GM21381 (cell line): ENCODE measurements around the gene SEC24B.
A peak's percentile ranks its signal among the peaks of the same experiment; 100 is the strongest.

ENCODE experiments used
- ATAC-seq: cut with Tn5 transposase; IDR thresholded peaks from one replicate; pipeline ENCODE4 v1.9.1; 2021; ENCODE audit warnings: mild to moderate bottlenecking, moderate library complexity; ENCODE audit not compliant: unreplicated experiment

The SEC24B gene

DNA sequence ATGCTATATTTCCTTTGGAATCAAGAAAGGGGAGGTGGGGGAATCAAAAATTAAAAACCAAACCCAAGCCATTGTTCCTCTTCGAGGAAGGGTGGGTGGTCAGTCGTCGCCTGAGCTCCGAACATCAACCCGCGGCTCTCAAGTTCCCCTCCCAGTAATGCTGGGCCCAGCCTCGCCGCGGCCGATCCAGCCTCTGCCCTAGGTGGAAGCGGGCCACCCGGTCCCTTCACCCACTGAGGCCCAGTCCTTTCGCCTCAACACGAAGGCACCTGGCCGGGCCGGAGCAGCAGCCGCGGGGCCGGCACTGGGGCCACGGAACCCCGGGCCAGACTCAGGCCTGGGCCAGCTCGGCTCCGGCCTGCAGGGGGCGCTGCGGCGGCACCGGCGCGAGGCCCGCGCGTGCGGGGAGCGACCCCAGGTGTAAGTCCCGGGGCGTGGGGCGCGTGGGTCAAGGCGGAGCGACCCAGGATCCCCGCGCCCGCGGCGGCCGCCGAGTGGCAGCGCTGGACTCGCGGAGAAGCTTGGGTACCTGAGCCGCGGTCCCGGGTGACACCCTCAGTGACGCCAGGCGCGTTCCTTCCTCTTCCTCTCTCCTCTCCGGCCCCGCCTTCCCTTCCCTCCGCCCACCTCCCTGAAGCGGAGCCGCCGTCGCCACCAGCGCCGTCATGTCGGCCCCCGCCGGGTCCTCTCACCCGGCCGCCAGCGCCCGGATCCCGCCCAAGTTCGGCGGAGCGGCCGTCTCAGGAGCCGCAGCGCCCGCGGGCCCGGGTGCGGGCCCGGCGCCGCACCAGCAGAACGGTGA, at the start of gene SEC24B:
SEC24B (plus strand) TSS at position 611 of the 802 bp plus-strand sequence; CDS start at position 666, 55 bp downstream.
- ATAC-seq: peak; percentile 88

DNA sequence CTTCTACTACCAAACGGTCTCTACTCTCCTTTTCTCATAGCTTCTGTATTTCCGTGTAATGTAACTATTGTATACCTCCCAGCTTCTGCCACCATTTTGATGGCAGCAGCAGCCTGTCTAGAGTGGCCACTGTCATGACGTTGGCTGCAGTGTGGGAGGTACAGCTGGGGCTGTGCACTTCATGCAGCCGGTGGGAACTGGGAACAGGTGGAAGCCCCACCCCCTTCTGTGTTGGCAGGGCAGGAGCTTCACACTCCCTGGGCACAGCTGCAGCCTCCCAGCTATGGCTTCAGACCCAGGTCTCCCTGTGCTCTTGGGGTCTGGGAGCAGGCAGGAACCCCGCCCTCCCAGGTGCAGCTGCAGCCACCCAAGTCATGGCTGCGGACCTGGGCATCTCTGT, 49.8 kb upstream of the SEC24B start:
- no peak for ATAC-seq

DNA sequence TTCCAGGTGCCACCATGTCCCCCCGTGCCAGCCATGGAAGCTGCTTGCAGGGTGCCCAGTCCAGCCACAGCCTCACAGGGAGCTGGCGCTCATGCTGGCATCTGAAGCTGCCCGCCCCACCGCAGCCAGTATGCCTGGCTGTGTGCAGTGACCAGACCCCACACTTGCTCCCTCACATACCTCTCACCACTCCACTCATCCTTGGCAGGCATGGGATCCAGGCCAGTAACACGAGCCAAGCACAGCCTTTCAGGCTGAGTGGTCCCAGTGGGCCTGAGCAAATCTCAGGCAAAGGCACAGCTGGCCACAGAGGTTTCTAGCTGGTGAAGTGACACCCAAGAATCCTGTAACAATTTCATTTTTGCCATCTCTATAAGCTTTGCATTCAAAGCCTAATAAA, 48.4 kb upstream of the SEC24B start:
- no peak for ATAC-seq

DNA sequence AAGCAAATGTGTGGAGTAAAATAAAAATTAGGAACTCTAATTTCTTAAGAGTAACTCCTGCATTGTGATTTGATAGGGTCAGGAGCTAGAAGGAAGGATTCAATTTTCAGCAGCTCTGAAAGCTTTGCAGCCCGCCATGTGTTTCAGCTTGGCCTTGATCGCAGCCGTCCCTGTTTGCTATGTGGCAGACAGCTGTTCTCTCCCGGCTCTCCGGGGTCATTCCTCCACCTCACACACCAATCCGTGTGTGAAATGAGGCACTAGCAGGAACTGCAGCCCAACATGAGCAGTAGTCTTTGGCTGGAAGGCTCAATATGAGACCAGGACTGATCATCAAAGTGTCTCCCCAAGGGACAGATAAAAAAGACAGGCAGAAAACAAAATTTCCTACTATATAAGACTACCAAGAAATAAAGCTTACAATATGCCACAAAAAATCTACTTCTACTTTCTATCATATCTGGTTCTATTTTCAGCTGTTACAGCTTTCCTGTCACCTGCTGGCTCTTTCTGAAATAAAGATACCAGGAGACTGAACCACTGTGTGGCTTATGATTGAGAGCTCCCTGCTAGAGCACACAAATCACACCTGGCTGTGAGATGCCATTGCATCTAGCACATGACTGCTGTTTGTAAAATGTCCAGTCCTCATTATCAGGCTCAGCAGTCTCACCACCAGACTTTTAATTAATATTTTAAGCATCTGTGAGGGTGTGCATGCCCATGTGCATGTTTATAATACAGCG, 44.1 kb upstream of the SEC24B start:
- ATAC-seq: peak; percentile 60

DNA sequence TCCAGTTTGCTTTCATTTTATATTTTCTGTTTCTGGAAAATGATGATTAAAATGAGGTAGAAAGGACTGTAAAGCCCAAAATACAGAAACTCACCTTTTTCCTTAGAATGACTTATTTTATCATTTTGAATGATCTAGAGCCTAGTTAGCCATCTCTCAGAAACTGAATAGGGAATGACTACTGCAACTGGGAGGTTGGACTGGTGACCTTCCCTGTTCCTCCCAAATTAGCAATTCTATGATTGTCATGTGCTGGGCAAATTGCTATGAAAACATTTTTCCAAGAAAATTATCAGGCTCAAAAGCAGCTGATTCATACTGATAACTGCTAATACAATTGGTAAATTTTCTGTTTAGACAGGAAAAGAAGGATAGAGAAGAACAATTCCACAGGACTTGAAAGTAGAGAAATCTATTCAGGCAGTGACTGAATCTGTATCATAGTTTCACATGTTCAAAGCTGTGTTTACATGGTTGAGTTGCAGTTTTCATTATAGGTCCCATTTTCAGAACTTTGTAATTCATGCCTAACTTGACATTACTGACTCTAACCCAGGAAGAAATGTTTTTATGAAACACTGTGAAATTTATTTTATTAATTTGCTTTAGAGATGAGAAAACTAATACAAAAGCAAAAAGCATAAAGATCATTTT, 43.4 kb upstream of the SEC24B start:
- ATAC-seq: peak; percentile 53

DNA sequence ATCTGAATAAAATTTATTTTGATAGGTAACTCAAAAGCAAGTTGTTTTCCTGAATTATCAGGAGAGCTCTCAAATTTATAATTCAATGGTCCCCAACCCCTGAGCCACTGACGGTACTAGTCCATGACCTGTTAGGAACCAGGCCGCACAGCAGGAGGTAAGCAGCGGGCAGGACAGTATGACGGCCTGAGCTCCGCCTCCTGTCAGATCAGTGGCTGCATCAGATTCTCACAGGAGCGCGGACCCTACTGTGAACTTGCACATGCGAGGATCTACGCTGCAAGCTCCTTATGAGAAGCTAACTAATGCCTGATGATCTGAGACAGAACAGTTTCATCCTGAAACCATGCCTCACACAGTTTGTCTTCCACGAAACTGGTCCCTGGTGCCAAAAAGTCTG, 37.9 kb upstream of the SEC24B start:
- ATAC-seq: no peak

DNA sequence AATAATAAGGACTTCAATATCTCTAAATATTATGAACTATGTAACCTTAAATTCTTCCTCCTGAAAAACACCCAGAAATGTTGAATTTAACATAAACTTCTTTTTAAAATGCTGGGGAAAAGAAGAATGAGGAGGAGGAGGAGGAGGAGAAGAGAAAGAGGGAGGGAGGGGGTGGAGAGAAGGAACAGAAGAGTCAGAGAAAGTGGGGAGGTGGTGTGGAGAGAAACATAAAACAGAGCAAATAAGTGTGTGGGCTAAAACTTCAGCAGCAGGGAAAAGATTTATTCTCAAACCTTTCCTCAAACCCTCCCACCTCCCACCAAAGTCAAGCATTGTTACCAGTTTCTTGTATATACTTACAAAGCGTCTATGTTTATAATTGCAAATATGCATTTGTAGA, 34.7 kb upstream of the SEC24B start:
- ATAC-seq: no peak

DNA sequence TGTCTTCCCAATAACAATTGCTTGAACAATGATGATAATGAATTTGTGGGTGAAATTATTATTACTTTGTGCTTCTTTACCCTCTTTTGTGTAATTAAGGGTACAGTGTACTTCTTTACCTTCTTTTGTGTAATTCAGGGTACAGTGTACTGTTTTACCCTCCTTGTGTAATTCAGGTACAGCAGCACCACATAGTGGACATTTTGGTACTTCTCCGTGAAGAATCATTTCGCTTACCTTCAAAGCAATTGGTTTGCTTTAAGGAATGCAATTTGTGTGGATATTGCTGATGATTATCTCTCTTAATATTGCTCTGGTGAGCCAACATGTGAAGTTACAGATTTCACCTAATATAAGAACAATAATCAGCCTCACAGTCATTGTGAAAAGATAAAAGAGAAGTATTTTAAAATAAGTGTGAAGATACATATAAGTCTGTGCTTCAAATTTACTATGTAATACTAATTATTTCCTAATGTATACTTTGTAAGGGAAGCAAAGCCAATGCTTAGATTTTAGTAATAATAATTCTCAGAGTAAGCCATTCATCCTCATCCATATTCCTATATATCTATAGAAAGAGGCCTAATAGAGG, 27.2 kb upstream of the SEC24B start:
- peak; percentile 82 for ATAC-seq

DNA sequence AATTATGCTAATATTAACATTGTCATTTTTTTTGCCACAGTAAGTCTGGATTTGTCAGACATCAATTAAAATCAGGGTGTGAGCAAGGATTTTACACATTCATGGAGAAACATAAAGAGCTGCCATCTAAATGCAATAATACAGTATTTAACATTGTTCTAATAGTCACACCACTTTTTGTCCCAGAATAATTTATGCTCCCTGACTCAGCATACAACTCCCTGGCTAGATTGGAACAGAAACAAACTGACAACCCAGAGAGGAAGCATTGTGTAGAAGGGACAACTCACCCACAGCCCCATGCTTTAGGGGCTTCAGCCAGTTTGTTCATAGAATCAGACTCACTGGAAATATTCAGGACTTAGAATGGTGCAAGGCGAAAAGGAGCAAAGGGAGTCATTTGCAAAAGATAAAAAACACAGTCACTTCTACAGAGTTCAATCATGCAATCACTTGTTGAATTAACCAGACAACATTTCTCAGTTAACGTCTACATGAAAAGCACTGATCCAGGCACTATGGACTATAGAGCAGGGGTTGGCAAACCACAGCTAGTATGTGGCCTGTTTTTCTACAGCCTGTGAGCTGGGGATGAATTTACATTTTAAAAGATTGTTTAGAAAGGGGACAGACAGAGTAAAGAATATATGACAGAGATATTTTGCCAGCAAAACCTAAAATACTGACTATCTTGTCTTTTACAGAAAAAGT, 26.4 kb upstream of the SEC24B start:
- ATAC-seq: no peak

DNA sequence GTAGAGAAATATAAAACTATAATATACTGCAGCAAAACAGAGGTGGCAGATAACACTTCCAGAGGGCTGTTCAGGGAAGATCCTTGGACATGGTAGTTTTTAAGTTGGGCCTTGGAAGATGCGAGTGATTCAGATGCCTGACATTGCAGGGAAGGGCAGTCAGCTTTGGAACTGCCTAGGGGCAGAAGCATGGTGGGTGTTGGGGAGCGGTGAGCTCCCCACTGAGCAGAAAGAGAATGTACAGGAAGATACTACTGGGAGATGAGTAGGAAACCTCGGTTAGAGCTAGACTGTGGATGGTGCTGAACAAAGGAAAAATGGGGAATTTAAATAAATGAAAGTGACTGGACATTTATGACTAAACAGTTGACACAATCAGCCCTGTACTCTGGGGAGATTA, 24.9 kb upstream of the SEC24B start:
- no peak for ATAC-seq

DNA sequence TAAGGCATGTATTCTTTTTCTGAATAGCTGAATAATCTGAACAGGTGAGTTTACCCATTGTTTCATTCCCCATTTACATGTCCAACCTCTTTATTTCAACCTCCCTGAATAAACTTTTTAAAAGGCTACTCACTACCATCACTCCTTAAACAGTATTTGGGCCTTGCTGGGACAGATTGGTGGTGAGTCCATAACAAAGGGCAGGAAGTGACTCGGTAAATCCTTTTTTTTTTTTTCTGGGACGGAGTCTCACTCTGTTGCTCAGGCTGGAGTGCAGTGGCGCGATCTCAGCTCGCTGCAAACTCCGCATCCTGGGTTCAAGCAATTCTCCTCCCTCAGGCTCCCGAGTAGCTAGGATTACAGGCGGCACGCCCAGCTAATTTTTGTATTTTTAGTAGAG, 23.4 kb upstream of the SEC24B start:
- ATAC-seq: no peak

DNA sequence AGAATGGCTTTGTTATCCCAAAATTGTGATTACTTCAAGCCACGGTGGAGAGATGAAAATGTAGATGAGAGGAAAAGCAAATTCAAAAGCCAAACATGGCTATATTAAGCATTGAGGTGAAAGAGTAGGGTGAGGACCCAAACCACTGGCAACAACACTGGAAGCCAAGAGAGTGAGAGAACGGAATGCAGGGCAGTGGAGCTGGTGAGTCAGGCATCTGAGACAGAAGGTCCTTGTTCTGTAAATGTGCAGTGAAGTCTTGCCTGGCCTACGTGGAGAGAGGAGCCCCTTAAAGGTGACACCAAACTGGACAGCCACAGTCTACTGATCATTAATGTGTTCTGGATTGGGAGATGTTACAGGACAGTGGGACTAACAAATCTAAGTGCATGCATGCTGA, 22.8 kb upstream of the SEC24B start:
- no peak for ATAC-seq

DNA sequence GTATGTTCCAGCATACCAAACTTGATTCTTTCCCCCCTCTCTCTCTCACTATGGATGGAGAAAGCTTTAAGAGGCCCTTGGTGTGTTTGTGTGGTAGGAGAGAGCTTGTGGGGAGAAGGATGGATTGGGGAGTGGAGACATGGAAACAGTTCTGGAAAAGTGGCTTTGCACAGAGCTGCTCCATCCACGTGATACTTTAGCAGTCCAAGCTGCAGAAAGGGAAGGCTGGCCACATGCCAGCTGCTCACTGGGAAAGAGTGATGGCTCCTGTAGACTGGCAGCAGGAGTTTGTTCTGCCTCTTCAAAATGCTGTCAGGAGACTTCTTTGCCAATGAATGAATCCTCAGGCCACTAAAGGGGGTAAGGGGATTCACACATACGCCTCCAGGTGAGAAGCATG, 21.7 kb upstream of the SEC24B start:
- ATAC-seq: no peak

DNA sequence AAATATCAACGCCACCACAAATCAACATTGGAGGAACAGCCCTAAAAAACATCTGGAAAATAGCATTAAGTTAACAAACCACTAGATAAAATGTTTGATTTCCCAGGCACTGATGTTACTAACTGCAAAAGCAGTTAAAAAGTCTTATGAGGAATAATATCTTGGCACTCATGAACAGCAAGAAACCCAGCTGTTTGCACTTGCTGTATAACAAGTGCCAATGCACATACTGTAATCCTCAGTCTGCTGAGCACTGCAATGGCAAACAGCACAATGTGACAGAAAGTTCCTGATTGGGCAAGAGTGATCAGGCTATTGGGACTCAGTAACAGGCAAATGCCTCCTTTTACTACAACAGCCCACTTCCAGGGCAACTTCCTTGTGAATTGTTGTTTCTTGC, 20.8 kb upstream of the SEC24B start:
- no peak for ATAC-seq

DNA sequence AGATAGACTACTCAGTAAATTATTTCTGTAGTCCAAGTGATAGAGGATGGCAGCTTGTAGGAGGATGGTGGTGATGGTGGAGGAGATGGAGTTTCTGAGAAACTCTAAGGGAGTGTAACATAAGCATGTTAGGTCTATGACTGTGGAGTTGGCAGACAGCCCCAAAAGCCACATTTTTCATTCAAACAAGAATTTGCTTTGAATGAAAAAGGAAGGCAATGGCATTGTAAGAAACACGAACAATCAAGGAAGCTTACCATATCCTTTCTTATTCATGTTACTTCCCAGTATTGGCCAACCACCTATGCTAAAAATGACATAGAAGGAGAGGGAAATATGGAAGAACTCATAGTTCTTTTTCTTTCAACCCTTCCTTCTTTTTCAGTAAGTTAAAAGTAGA, 18.7 kb upstream of the SEC24B start:
- ATAC-seq: no peak

DNA sequence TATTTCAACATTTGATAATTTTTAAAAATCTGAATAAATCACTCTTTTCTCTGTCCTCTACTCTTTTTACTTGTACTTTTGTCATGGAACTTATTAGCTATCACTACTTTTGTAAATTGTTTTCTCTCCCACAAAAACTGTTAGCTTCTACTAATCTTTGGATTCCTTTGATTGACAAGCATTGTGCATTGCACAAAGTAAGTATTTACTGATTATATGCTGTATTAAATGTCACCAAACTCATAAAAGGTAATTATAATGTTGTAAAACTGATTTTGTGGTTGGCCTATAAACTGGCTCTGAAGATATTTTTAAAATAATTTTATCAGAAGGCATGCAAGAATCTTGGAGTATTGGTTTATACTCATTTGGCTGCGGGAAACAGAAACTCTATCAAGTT, 15.0 kb upstream of the SEC24B start:
- no peak for ATAC-seq

DNA sequence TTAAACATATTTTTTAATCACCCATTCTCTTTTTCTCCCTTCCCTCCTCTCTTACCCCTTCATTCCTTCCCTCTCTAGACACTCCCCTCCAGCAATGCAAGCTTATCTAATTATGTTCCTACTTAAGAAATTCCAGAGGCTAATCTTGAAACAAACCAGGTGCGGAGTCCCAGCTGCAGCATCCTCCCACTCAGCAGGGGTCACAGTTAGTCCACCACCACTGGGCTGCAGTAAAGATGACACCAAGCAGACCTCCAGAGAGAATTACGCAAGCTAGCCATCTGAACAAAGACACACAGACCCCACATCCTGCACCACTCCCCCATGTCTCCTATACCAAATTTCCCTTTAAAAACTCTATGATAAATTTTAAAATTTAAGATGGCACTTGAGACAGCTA, 13.9 kb upstream of the SEC24B start:
- no peak for ATAC-seq

DNA sequence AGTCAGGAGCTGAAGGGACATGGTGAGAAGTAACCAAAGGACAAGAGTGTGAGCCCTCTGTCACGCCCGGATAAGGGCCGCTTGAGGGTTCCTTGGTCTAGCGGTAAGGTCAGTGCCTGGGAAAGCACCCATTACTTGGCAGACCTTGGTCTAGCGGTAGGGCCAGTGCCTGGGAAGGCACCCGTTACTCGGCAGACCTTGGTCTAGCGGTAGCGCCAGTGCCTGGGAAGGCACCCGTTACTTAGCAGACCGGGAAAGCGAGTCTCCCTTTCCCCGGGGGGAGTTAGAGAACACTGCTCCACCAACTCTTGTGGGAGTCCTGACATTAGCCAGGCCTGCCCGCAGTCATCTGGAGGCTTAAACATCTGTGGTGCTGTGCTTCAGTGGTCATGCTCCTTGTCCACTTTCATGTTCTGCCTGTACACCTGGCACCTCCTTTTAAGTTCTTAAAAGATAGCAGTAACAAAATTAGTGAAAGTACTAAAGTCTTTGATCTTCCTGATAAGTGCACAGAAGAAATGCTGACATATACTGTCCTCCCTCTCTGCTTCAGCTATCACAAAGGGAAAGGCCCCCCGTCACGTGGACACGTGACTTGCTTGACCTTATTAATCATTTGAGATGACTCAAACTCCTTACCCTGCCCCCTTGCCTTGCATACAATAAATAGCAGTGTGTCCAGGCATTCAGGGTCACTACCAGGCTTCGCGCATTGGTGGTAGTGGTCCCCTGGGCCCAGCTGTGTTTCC, 9.3 kb upstream of the SEC24B start:
- ATAC-seq: no peak

DNA sequence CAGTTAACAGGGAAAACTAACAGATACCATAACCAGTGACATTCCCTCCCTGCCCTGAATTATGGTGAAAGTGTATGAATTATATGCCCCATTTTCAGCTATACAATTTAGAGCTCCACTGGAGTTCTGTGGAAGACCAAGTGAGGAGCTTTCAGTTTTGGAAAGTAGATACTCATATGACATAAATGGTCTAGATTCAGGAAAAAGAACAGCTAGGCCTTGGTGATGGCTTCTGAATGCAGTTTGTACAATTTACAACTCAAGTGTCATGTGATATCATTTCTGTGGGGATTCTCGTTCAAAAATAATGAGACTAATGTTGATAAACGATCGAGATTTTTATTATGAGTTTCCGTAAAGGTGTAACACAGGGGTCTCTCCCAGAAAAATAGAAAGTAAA, 8.2 kb upstream of the SEC24B start:
- no peak for ATAC-seq

DNA sequence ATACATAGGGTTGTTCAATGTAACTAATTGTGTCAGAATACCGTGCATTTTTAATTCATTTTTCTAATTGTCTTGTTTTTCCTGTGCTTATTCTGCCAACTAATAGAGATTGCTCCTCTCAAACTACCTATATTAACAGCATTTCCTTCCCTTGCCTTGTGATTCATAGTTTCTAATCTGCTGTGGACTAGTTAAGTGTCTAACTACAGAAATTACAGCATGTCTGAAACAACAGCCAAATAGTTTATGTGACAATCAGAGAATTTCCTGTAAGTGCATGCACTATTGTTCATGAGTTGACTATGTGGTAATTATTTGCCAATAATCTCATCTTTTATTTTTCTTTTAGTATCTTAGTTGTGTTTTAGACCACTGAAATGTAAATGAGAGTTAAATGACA, 4.1 kb upstream of the SEC24B start:
- ATAC-seq: no peak
